Esophagus muscularis mucosa (tissue), 4 donors: ENCODE data around the gene UBAC1. TPM values are rescaled to one million over a fixed set of nuclear protein-coding genes. Genes with fewer than 3 reads are reported as not detected.

Experiments
- DNase-seq: peaks from one replicate; pipeline ENCODE4 v3.0.0-alpha.2; 2017; ENCODE audit errors: extremely low spot score
- H3K27ac ChIP-seq, 4 donors: fragments of 200-600 bp; sonication (generic); replicated peaks in 1 of 4; 1 replicate in 3 of 4; 2 replicates in 1 of 4; pipeline ENCODE4 v1.5.1; 2016 to 2019; ENCODE audit warnings: mild to moderate bottlenecking in 1 of 4
- H3K27me3 ChIP-seq, 4 donors: fragments of 200-600 bp; sonication (generic); one replicate each; pipeline versions ENCODE4 v1.5.1 to v1.6.0; 2016 to 2019
- H3K36me3 ChIP-seq, 4 donors: fragments of 200-600 bp; sonication (generic); one replicate each; pipeline ENCODE4 v1.5.1; 2016 to 2019
- H3K4me1 ChIP-seq, 4 donors: fragments of 200-600 bp; sonication (generic); one replicate each; pipeline ENCODE4 v1.5.1; 2016 to 2019
- H3K4me3 ChIP-seq, 4 donors: fragments of 200-600 bp; sonication (generic); 1 replicate in 2 of 4; 2 replicates in 2 of 4; pipeline ENCODE4 v1.5.1; 2016 to 2019; ENCODE audit warnings: mild to moderate bottlenecking in 4 of 4, moderate library complexity in 1 of 4
- H3K9me3 ChIP-seq, 4 donors: fragments of 200-600 bp; sonication (generic); 1 replicate in 3 of 4; 2 replicates in 1 of 4; pipeline ENCODE4 v1.5.1; 2016 to 2019
- EP300 ChIP-seq: sonication (generic); formaldehyde crosslinking; IDR thresholded peaks from one replicate; pipeline ENCODE4 v1.6.1; 2017; ENCODE audit warnings: antibody characterized with exemption
- POLR2A ChIP-seq: fragments of 450-650 bp; IDR thresholded peaks from one replicate; pipeline ENCODE4 v1.6.1; 2017; ENCODE audit warnings: antibody characterized with exemption, moderate library complexity, mild to moderate bottlenecking, low read depth
- POLR2AphosphoS5 ChIP-seq, 2 donors: sonication (generic); formaldehyde crosslinking; IDR thresholded peaks; one replicate each; pipeline ENCODE4 v1.6.1; 2017; ENCODE audit warnings: antibody characterized with exemption in 2 of 2
- WGBS: methylation state at CpG from one replicate; pipeline ENCODE4 v1.1.5; 2018; 5-methylcytosine and 5-hydroxymethylcytosine counted together
- intact Hi-C: fragments of 100-400 bp; cut with DNase I; formaldehyde crosslinking; loops from one replicate; pipeline ENCODE4 v1.15.1; 2023
- total RNA-seq, 4 donors: library from RNA; depleted of rRNA; stranded (reverse); fragments of >200 nt; gene quantifications; one replicate each; pipeline versions ENCODE4 v1.1.0 to v1.2.1, GENCODE V29; 2016
- TF ChIP-seq, protein P1 (sequence below), 3 experiments: fragments of 200-600 bp in 2 of 3; fragments of 450-650 bp in 1 of 3; sonication (generic) in 2 of 3; IDR thresholded peaks; one replicate each; pipeline ENCODE4 v1.5.1; 2017 to 2019; ENCODE audit warnings: antibody characterized with exemption in 3 of 3, mild to moderate bottlenecking in 2 of 3, moderate library complexity in 1 of 3

The UBAC1 gene
- total RNA-seq, 4 donors from 2014 or later = 61.6 to 77.2 (median 67.3) TPM

DNA sequence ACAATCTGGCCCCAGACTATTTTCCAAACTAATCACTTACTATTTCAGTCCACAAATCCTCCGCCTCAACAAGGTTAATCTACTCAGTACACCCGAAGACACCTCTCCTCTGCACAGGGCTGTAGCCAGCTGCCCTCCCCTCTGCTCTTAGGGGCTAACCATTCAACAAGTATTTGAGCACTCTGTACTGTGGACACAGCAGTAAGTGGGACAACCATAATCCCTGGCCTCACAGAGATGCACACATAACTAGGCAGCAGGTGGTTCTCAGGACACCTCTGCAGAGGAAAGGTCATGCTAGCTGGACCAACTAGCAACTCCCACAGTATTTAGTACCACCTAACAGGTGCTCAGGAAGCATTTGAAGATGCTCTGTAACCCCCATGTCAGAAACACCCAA, 59.3 kb downstream of the UBAC1 start:
- H3K4me3 ChIP-seq = no peak overlapping the region
- H3K27ac ChIP-seq = no peak overlapping the region
- DNase-seq = no peak
- no peak for TF ChIP-seq EP300
- TF ChIP-seq POLR2AphosphoS5 (IDR thresholded peaks at IDR 0.05) = no peak
- TF ChIP-seq, protein P1, sequence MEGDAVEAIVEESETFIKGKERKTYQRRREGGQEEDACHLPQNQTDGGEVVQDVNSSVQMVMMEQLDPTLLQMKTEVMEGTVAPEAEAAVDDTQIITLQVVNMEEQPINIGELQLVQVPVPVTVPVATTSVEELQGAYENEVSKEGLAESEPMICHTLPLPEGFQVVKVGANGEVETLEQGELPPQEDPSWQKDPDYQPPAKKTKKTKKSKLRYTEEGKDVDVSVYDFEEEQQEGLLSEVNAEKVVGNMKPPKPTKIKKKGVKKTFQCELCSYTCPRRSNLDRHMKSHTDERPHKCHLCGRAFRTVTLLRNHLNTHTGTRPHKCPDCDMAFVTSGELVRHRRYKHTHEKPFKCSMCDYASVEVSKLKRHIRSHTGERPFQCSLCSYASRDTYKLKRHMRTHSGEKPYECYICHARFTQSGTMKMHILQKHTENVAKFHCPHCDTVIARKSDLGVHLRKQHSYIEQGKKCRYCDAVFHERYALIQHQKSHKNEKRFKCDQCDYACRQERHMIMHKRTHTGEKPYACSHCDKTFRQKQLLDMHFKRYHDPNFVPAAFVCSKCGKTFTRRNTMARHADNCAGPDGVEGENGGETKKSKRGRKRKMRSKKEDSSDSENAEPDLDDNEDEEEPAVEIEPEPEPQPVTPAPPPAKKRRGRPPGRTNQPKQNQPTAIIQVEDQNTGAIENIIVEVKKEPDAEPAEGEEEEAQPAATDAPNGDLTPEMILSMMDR (IDR thresholded peaks at IDR 0.05) = no peak
- no peak for TF ChIP-seq POLR2A
- peaks cover 21 to 47% (median 30%) of the 10 kb centered on the region in 4 donors for H3K4me1 ChIP-seq
- no peaks in the 10 kb centered on the region for H3K27me3 ChIP-seq
- H3K9me3 ChIP-seq = no peaks in the 10 kb centered on the region
- intact Hi-C loops = no loop called here
- H3K36me3 ChIP-seq = no peaks in the 10 kb centered on the region
- 100% methylated on average over 2 of the region's 2 CpGs for WGBS

DNA sequence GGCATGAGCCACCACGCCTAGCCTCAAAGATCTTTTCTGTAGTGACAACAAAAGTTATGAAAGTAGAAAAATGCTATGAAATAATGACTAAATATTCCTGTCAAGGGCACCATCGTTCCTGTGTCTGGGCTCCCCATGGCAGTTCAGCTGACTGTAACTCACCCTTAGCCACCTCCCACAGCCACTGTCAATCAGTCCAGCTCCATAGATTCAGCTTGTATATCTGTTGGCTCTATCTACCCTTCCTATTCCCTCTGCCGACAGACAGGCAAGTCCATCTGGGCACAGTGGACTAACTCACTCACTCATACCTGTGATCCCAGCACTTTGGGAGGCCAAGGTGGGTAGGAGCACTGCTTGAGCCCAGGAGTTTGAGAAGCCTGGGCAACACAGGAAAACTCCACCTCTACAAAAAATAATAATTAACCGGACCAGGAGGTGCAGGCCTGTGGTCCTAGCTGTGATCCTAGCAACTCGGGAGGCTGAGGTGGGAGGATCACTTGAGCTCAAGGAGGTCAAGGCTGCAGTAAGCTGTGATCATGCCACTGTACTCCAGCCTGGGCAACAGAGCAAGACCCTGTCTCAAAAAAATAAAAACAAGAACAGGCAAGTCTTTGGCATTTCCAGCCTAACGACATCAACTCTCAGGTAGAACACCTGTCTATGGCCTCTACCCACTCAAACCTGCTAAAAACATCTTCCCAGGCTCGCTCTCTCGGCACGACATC, 60.0 kb downstream of the UBAC1 start:
- intact Hi-C loops = no loop called here
- TF ChIP-seq EP300 = no peak
- TF ChIP-seq, protein P1 (IDR thresholded peaks at IDR 0.05) = no peak
- TF ChIP-seq POLR2A = no peak
- no peak for TF ChIP-seq POLR2AphosphoS5 (IDR thresholded peaks at IDR 0.05)
- H3K9me3 ChIP-seq = no peaks in the 10 kb centered on the region
- peaks cover 19 to 43% (median 27%) of the 10 kb centered on the region in 4 donors for H3K4me1 ChIP-seq
- no peaks in the 10 kb centered on the region for H3K36me3 ChIP-seq
- WGBS = 93% methylated on average over 9 of the region's 9 CpGs
- DNase-seq = no peak
- no peaks in the 10 kb centered on the region for H3K27me3 ChIP-seq
- no peak overlapping the region for H3K27ac ChIP-seq
- H3K4me3 ChIP-seq = no peak overlapping the region

DNA sequence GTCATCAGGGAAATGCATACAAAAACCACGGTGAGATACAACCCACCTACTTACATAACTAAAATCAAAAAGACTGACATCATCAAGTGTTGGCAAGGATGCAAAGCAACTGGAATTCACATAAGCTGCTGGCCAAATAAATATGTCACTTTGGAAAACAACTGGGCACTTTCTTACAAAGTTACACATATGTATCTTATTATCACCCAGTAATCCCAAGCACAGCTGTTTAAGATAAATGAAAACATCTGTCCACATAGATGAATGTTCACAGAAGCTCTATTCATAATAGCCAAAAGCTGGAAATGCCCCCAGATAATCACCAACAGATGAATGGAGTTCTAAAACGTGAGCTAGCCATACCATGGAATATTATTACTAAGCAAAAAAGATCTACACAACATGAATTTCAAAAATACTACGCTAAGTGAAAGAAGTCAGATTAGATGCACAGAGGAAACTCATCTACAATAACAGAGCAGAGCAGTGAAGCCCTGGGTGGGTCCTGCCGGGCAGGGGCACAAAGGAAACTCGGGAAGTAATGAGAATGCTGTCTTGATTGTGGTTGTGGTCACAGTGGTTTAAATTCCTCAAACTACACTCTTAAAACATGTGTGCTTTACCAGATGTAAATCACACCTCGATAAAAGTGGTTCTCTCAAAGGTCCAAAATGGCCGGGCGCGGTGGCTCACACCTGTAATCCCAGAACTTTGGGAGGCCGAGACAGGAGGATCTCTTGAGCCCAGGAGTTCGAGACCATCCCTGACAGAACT, 62.4 kb downstream of the UBAC1 start:
- H3K4me1 ChIP-seq = peaks cover 0 to 21% (median 13%) of the 10 kb centered on the region in 4 donors
- no peak for DNase-seq
- H3K27me3 ChIP-seq = no peaks in the 10 kb centered on the region
- no peaks in the 10 kb centered on the region for H3K36me3 ChIP-seq
- H3K4me3 ChIP-seq = no peak overlapping the region
- TF ChIP-seq, protein P1 (IDR thresholded peaks at IDR 0.05) = no peak
- TF ChIP-seq EP300 (no peak), POLR2AphosphoS5 (IDR thresholded peaks at IDR 0.05) (no peak)
- 82% methylated on average over 11 of the region's 11 CpGs for WGBS
- no peaks in the 10 kb centered on the region for H3K9me3 ChIP-seq
- intact Hi-C loops = no loop called here
- no peak overlapping the region for H3K27ac ChIP-seq

DNA sequence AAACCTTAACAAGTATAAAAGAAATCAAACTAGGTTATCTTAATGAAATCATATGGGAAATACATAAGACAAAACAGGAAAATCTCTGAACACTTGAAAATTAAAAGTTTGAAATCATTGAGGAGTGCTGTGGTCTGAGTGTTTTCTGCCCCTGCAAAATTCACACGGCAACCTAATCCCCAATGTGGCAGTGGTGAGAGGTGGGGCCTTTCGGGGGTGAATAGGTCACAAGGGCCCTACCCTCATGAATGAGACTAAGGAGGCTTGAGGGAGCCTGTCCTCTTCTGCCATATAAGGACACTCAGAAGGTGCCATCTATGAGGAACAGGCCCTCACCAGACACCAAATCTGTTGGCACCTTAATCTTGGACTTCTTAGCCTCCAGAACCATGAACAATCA, 64.5 kb downstream of the UBAC1 start:
- Histone ChIP-seq H3K4me1 (peaks cover 0 to 16% (median 4%) of the 10 kb centered on the region in 4 donors), H3K27ac (no peak overlapping the region), H3K27me3 (no peaks in the 10 kb centered on the region), H3K9me3 (no peaks in the 10 kb centered on the region), H3K36me3 (no peaks in the 10 kb centered on the region), H3K4me3 (no peak overlapping the region)
- intact Hi-C loops = no loop called here
- 93% methylated on average over 2 of the region's 2 CpGs for WGBS
- DNase-seq = no peak
- no peak for TF ChIP-seq POLR2AphosphoS5 (IDR thresholded peaks at IDR 0.05)
- TF ChIP-seq, protein P1 (IDR thresholded peaks at IDR 0.05) = no peak
- TF ChIP-seq EP300 = no peak
- no peak for TF ChIP-seq POLR2A
